ENCODE measurements around the gene NCKAP5.
"Not testable (repeated sequence)": the region's sequence is repeated elsewhere in the genome, so short reads cannot be mapped to it uniquely, and the experiment has no call there.

The NCKAP5 gene

DNA sequence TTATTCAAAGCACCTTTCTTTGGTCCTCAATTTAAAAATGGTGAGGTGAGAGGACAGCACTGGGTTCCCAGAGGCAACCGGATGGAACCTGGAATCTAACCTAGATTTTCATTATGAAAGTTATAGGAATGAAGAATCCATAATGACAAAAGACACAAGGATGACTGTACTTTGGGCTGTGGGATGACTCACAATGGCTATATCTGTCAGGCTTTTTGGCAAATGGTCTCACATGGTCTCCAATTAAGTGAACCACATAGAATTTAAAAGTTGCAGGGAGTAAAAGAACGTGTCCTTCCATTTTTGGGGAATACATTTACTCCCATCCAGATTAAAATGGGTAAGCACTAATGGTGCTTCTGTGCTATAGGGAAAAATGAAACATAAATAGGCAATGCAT is 866.5 kb downstream of the NCKAP5 start:
- no peak for DNase-seq (ENCODE audit: extremely low read depth in 1 of 2, low read depth in 1 of 2)

DNA sequence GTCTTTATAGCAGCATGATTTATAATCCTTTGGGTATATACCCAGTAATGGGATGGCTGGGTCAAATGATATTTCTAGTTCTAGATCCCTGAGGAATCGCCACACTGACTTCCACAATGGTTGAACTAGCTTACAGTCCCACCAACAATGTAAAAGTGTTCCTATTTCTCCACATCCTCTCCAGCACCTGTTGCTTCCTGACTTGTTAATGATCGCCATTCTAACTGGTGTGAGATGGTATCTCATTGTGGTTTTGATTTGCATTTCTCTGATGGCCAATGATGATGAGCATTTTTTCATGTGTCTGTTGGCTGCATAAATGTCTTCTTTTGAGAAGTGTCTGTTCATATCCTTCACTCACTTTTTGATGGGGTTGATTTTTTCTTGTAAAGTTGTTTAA is 868.5 kb downstream of the NCKAP5 start:
- DNase-seq (ENCODE audit: extremely low read depth in 1 of 2, low read depth in 1 of 2), result not testable (repeated sequence)

DNA sequence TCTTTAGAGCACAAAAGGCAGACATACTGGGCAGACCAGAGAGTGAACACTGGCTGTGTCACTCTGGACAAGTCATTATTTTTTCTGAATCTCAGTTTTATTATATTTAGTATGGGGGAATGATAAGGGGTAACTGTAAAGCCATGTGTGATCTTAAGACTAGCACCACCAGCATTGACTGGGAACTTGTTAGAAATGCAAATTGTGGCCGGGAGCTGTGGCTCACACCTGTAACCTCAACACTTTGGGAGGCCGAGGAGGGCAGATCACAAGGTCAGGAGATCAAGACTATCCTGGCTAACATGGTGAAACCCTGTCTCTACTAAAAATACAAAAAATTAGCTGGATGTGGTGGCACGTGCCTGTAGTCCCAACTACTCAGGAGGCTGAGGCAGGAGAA is 869.9 kb downstream of the NCKAP5 start:
- not testable (repeated sequence) for DNase-seq (ENCODE audit: extremely low read depth in 1 of 2, low read depth in 1 of 2)

DNA sequence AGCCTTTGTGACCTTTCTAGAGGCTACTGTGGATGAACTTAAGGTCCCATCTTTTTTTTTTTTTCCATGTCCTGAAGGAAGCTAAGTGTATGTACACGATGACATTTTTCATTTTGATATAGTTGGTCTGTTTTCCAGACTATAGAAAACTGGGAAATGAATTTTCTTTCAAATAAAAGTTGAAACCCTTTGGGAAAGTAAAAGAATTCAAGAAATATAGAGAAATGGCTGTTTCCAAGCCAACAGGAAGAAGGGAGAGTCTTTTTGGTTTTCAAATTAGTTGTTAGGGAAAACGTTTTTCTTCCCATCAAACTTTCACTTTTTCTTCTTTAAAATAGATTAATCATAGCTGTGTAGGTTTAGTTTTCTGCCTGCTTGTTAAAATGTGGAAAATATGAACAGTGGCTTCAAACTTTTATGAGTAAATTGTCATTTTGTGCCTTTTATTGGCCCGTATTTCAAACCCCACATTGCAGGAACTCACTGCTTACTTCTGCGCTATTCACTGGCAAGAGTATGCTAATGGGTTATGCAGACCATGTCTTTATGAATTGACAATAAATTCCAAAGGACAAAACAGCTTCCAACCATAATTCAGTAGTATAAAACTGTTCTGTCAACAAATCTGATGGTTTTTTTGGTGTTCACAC is 870.6 kb downstream of the NCKAP5 start:
- DNase-seq (ENCODE audit: extremely low read depth in 1 of 2, low read depth in 1 of 2), result no peak

DNA sequence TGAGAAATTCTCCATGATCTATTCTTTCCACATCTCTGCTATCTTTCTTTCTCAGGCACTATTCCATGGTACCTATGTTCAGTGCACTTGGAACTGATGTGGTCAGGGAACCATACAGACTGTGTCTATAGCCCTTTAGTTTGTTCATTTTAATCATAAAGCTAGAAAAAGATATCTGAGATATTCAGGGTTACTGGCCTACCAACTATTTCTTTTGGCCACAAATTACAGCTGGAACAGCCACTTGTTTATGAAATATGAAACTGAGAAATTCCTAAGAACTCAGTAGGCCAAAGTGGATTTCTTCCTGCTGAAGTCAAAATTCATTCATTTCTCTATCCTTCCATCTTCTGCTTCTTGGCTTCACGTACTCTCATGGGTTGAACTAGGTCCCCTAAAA is 875.4 kb downstream of the NCKAP5 start:
- no peak for DNase-seq (ENCODE audit: extremely low read depth in 1 of 2, low read depth in 1 of 2)

DNA sequence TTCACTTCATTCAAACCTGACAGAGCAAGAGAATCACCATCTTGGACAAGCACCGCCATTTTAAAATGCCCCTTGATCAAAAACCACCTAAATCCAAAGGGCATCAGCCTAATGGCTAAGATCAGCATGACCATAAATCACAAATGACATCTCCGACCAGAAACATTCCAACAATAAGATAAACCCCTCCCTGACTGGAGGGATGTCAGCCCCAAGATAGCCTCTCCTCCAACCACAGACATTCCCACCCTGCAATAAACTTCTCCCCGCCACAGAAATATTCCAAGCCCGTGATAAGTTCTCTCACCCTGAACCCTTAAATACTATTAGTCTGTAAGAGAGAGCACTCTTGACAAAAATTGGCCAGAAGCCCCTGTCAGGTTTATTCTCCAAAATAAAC is 876.7 kb downstream of the NCKAP5 start:
- no peak for DNase-seq (ENCODE audit: extremely low read depth in 1 of 2, low read depth in 1 of 2)

DNA sequence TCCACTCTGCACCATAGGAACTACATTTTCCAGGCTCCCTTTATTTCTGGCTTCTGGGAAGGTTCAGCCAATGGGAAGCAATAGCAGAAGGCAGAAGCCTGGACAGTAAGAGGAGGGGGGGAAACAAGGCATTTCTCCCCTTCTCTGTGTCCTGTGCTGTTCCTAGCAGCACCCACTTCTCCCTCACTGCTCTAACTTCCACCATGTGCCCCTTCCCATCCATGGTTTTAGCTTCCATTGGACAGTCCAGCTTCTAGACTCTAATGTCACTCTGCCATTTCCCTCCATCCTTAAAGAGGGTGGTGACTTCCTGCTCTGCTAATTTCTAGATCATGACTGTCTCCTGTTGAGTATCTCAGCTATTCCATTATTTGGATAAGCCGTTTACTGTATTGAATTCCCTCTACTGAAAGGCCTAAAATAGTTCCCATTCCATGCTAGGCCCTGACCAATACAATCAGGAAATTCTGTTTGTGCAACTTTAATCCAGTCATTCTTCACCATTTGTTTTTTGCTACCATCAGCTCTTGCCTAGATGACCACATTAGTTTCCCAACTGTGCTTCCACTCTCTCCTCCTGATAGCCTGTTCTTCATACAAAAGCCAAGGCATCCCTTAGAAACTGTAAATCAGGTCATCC is 877.5 kb downstream of the NCKAP5 start:
- DNase-seq (ENCODE audit: extremely low read depth in 1 of 2, low read depth in 1 of 2), result no peak

DNA sequence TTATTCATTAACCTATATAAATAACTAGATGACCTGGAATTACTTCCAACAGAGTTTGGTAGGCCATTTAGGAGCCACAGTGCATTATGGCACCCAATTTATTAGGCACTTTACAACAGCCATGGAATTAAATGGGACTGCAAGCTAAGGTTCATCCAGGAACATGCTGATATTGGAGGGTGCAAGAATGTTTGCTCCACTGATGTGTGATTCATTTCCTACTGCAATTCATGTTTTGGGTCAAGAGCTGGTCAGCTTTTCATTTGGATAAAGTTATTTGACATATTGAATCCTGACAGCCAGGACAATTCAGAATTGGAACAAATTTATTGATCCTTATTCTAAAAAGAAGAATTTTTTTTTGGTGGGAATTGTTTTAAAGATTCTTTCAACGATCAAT is 886.5 kb downstream of the NCKAP5 start:
- no peak for DNase-seq (ENCODE audit: extremely low read depth in 1 of 2, low read depth in 1 of 2)

DNA sequence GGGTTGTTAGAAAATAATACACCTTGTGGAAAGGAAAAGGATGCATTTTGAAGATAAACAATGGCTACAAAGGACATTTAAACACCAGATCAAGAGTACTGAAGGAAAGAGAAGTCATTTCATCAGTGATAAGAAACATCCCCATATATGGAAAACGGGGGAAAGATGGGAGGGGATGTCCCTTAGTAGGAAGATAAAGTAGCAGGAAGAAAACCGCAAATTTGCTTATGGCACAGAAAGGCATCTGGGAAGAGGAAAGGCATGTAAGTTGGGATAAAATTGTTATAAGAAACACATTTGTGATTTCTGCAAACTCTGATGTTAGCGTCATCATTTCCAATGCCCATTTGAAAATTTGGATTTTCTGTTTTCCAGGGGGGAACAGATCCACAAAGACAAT is 887.7 kb downstream of the NCKAP5 start:
- no peak for DNase-seq (ENCODE audit: extremely low read depth in 1 of 2, low read depth in 1 of 2)

DNA sequence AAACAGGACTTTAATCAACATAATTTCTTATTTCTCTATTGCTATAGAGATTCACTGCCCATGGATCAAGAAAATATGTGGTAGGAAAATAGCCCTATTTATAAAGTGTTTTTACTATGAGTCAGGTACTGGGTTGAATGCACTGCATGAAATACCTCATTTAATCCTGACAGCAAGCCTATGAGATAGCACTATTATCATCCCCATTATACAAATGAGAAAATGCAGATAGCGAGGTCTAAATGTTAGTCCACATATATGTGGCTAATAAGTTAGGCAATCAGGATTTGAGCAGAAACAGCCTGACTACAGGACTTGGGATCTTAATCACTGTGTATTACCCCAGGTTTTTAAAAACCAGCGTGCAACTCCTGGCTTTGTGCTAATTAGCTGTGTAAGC is 889.8 kb downstream of the NCKAP5 start:
- DNase-seq (ENCODE audit: extremely low read depth in 1 of 2, low read depth in 1 of 2), result no peak

- no peak for DNase-seq (ENCODE audit: extremely low read depth in 1 of 2, low read depth in 1 of 2)
These were observed 890.6 kb downstream of the NCKAP5 start for GRCh38 chr2:132677661-132678060.

- DNase-seq (ENCODE audit: extremely low read depth in 1 of 2, low read depth in 1 of 2), result no peak
These were observed 891.3 kb downstream of the NCKAP5 start for GRCh38 chr2:132676999-132677398.

DNA sequence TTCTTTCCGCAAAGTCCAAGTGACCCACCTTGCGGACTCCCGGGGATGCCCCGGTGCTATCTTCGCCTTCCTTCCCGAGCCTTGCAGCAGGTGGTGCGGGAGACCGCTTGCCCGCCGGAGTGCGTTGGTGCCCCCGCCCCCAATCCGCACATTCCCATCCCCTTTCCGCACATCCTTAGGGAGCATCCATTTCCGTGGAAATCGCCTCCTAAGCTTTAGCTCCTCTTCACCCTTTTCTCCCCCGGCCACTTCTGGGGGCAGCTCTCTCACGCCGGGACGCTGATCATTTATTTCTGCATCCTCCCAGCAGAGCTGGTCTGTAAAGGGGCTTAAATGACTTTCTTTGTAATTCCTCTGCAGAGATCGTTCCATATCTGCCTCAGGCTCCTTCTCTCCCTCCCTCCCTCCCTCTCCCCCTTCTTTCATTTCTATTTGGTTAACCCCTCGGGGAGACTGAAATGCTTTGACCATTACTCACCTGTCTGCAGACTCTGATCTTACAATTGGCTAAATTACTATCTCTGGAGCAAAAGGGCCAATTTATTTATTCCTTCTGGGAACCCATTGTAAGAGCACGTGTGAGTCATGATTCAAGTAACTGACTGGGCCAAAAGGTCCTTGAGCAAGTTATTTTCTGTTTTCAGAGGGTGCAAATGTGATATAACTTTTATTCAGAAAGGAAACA is 897.0 kb downstream of the NCKAP5 start:
- DNase-seq (ENCODE audit: extremely low read depth in 1 of 2, low read depth in 1 of 2), result no peak

DNA sequence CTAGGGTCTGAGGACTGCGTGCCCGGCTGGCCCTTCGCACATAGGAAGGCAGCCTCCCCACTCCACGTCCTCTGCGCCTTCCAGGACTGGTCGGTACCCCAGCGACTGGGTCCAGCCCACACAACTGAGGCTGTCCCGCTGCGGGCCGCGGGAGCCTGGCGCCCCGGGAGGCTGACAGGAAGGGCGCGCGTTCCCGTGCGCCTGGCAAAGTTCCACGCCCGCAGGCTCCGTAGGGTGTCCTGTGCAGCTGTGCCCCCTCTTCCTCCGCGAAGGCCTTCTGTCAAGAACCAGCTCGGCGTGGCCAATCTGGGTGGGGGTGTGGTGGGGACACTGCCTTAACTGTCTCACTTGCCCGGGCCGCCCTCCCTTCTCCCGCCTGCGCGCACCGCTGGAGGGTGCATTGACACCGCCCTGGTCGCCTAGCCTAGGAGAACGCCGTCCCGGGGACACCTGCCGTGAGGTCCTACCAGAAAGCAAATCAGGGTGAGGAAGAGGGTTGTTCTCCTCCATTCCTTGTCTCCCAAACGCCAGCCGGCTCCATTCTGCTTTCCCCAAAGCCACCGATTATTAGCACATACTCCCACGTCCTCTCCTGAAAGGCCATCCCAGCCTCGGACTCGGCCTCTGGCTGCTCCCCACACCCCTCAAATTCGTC is 897.6 kb downstream of the NCKAP5 start:
- no peak for DNase-seq (ENCODE audit: extremely low read depth in 1 of 2, low read depth in 1 of 2)

- no peak for DNase-seq (ENCODE audit: extremely low read depth in 1 of 2, low read depth in 1 of 2)
These were observed 898.3 kb downstream of the NCKAP5 start, which contains the start of gene LYPD1 for GRCh38 chr2:132669908-132670495. LYPD1 (minus strand) TSS chr2:132670205; CDS start chr2:132669932, 273 bp downstream.

DNA sequence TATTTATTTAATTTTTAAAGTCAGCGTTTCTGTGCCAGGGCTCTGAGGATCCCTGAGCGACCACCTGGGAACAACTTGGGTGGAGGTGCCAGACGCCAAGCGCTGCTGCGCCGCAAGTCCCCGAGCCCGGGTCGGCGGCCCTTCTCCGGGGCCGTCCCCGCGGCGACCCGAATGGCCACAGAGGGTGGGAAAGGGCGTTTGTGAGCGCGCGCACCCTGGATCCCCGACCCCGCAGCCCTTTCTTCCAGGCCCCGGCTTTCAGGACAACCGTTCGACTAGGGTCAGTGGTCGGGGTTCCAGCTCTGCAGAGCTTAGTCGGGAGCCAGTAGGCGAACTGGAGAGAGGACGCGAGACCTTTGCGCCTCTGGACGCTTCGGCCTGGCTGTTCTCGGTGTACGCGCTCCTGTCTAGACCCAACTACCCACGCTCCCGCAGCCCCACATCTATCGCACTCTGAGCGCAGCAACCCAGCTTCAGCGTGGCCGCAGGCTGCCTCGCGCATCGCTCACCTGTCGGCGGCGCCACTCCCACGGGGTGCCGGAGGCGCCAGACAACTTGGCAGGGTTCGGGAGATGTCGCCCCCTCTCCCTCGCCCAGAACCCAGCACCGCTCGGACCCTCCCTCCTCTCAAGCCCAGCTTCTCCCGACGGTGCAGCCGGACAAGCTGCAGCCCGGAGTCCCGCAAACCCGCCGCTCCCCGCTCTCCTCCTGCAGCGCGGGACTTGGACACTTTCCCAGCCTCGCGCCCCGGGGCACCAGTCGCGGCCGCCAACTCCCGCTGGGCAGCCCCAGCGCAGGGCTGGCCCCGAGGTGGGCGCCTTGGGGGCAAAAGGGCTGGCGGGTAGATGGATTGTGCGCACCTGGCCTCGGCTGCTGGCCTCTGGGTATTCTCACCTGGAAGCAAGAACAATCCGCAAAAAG is 899.0 kb downstream of the NCKAP5 start:
- no peak for DNase-seq (ENCODE audit: extremely low read depth in 1 of 2, low read depth in 1 of 2)

DNA sequence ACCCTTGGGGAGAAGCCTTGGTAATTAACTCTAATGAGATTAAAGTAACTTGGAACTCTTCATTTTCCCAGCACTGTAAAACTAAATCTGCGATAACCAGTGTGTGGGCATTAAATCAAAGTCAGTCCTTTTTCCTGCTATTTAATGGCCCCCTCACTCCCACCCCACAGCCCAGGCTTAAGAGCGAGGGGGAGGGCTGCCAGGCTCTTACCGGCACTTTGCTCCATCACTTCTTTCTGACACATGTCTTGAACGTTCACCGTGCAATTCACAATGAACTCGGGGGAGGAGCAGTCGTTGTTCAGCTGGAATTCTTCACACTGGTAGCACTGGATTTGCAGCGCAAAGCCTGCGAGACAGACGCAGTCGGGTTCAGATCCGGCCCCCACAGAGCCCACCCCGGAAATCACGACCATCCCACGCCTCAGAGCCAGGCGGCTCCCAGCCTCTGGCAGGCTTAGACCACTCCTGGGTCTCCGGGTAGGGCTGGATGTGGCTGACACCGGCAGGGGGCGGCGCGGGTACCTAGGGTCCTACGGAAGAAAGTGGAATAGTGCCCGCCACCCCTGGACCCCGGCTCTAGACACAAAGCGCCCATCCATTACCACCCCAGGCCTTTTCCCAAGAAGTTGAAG is 900.0 kb downstream of the NCKAP5 start:
- DNase-seq (ENCODE audit: extremely low read depth in 1 of 2, low read depth in 1 of 2), result no peak

GRCh38 chr2:132667706-132668105 is 900.6 kb downstream of the NCKAP5 start:
- no peak for DNase-seq (ENCODE audit: extremely low read depth in 1 of 2, low read depth in 1 of 2)

DNA sequence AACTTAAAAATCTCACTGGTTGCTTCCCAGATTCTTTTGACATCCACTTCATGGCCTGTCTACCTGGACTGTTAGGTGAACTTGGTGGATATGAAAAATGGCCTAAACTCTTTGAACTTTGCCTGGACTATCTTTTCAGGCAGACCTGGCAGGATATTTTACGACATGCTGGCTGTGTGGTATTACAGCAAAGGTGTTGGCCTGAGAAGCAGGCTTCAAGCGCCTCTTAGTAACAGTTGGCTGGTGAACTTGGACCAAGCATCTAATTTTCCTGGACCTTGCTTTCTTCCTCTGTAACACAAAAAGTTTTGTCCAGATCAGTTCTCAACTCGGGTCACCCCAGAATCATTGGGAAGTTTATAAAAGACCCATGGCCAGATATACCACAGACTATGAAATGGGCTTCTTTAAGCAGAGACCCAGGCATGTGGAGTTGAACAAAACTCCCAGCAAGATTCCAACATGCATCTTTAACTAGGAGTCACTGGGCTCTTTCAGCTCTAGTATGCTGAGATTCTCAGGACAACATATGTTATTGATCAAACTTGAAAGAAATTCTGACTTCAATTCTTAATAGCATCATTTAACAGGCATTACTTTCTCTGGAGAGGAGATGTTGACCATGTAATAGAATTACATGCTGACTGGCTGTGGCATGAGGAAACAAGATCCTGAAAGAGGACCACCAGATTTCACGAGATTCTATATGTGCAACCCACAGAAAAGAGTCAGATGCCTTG is 902.7 kb downstream of the NCKAP5 start:
- no peak for DNase-seq (ENCODE audit: extremely low read depth in 1 of 2, low read depth in 1 of 2)
